HL-60 (cell line): ENCODE data around the gene CPVL.

Experiments
- CTCF ChIP-seq: IDR thresholded peaks from one replicate; pipeline ENCODE4 v1.5.1; 2011; ENCODE audit warnings: low read length, control low read depth, inconsistent platforms; ENCODE audit not compliant: insufficient read depth
- TF ChIP-seq, protein P1 (sequence below): IDR thresholded peaks from 2 replicates; pipeline ENCODE4 v1.6.1; 2012; ENCODE audit warnings: low read depth; ENCODE audit not compliant: insufficient replicate concordance

GRCh38 chr7:28986765-28987110, 159.6 kb downstream of the CPVL start:
- no peak for TF ChIP-seq CTCF
- TF ChIP-seq, protein P1, sequence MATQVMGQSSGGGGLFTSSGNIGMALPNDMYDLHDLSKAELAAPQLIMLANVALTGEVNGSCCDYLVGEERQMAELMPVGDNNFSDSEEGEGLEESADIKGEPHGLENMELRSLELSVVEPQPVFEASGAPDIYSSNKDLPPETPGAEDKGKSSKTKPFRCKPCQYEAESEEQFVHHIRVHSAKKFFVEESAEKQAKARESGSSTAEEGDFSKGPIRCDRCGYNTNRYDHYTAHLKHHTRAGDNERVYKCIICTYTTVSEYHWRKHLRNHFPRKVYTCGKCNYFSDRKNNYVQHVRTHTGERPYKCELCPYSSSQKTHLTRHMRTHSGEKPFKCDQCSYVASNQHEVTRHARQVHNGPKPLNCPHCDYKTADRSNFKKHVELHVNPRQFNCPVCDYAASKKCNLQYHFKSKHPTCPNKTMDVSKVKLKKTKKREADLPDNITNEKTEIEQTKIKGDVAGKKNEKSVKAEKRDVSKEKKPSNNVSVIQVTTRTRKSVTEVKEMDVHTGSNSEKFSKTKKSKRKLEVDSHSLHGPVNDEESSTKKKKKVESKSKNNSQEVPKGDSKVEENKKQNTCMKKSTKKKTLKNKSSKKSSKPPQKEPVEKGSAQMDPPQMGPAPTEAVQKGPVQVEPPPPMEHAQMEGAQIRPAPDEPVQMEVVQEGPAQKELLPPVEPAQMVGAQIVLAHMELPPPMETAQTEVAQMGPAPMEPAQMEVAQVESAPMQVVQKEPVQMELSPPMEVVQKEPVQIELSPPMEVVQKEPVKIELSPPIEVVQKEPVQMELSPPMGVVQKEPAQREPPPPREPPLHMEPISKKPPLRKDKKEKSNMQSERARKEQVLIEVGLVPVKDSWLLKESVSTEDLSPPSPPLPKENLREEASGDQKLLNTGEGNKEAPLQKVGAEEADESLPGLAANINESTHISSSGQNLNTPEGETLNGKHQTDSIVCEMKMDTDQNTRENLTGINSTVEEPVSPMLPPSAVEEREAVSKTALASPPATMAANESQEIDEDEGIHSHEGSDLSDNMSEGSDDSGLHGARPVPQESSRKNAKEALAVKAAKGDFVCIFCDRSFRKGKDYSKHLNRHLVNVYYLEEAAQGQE, result no peak
